H9 (cell line): Measurements from ENCODE around the gene CEP112. TPM values are rescaled to one million over a fixed set of nuclear protein-coding genes. Genes with fewer than 3 reads are reported as not detected.

Source experiments
- DNase-seq: peaks from one replicate; pipeline ENCODE4 v3.0.0-alpha.2; 2017
- H2AFZ ChIP-seq: one replicate; pipeline ENCODE4 v1.6.1; 2013; ENCODE audit warnings: mild to moderate bottlenecking, low read length, control low read depth, moderate library complexity
- H2AK5ac ChIP-seq: 2 replicates; pipeline ENCODE4 v1.6.1; 2013; ENCODE audit warnings: low read length, control low read depth, mixed read lengths; ENCODE audit not compliant: insufficient read length
- H2BK120ac ChIP-seq: one replicate; pipeline ENCODE4 v1.6.1; 2013; ENCODE audit warnings: low read depth, mild to moderate bottlenecking, low read length, control low read depth, inconsistent platforms; ENCODE audit not compliant: poor library complexity, severe bottlenecking
- H2BK12ac ChIP-seq: 2 replicates; pipeline ENCODE4 v1.6.1; 2013; ENCODE audit warnings: low read length, control low read depth, mixed read lengths, low read depth; ENCODE audit not compliant: insufficient read length
- H2BK15ac ChIP-seq: 2 replicates; pipeline ENCODE4 v1.6.1; 2013; ENCODE audit warnings: low read depth, low read length, control low read depth
- H2BK20ac ChIP-seq: one replicate; pipeline ENCODE4 v1.6.1; 2013; ENCODE audit warnings: low read depth, mild to moderate bottlenecking, low read length, control low read depth, inconsistent platforms; ENCODE audit not compliant: poor library complexity, severe bottlenecking
- H2BK5ac ChIP-seq: 2 replicates; pipeline ENCODE4 v1.6.1; 2013; ENCODE audit warnings: low read length, control low read depth, mixed read lengths; ENCODE audit not compliant: insufficient read length
- H3K14ac ChIP-seq: 2 replicates; pipeline ENCODE4 v1.6.1; 2013; ENCODE audit warnings: low read length, control low read depth; ENCODE audit not compliant: insufficient read depth
- H3K18ac ChIP-seq: 2 replicates; pipeline ENCODE4 v1.6.1; 2013; ENCODE audit warnings: low read depth, mild to moderate bottlenecking, mixed read lengths, low read length, control low read depth; ENCODE audit not compliant: insufficient read length
- H3K23ac ChIP-seq: 2 replicates; pipeline ENCODE4 v1.6.1; 2013; ENCODE audit warnings: low read length, control low read depth, mixed read lengths, low read depth; ENCODE audit not compliant: insufficient read length
- H3K23me2 ChIP-seq: 2 replicates; pipeline ENCODE4 v1.6.1; 2013; ENCODE audit warnings: low read depth, mild to moderate bottlenecking, mixed read lengths, low read length, control low read depth; ENCODE audit not compliant: insufficient read length, poor library complexity, severe bottlenecking
- H3K27ac ChIP-seq: 2 replicates; pipeline ENCODE4 v1.5.1; 2013; ENCODE audit warnings: low read length, control low read depth, mixed read lengths, low read depth; ENCODE audit not compliant: insufficient read length
- H3K27me3 ChIP-seq: 2 replicates; pipeline ENCODE4 v1.6.1; 2013; ENCODE audit warnings: low read length, control low read depth, inconsistent platforms; ENCODE audit not compliant: insufficient read depth
- H3K4ac ChIP-seq: 2 replicates; pipeline ENCODE4 v1.6.1; 2013; ENCODE audit warnings: low read depth, mild to moderate bottlenecking, control low read depth, inconsistent platforms, low read length, moderate library complexity
- H3K4me1 ChIP-seq: 2 replicates; pipeline ENCODE4 v1.6.1; 2013; ENCODE audit warnings: low read length, control low read depth, inconsistent platforms; ENCODE audit not compliant: insufficient read depth
- H3K4me2 ChIP-seq: 2 replicates; pipeline ENCODE4 v1.6.1; 2013; ENCODE audit warnings: low read length, control low read depth, mixed read lengths; ENCODE audit not compliant: insufficient read length, insufficient read depth
- H3K56ac ChIP-seq: 2 replicates; pipeline ENCODE4 v1.6.1; 2013; ENCODE audit warnings: low read depth, mild to moderate bottlenecking, mixed read lengths, low read length, control low read depth; ENCODE audit not compliant: insufficient read length
- H3K79me1 ChIP-seq: 2 replicates; pipeline ENCODE4 v1.6.1; 2013; ENCODE audit warnings: low read depth, mild to moderate bottlenecking, moderate library complexity, low read length, control low read depth, inconsistent platforms; ENCODE audit not compliant: insufficient read depth, poor library complexity, severe bottlenecking
- H3K79me2 ChIP-seq: 2 replicates; pipeline ENCODE4 v1.6.1; 2013; ENCODE audit warnings: low read length, control low read depth, inconsistent platforms; ENCODE audit not compliant: insufficient read depth
- H3K9ac ChIP-seq: 2 replicates; pipeline ENCODE4 v1.6.1; 2013; ENCODE audit warnings: low read length, control low read depth, mixed read lengths; ENCODE audit not compliant: insufficient read length; ENCODE audit errors: extremely low read depth
- H3K9me3 ChIP-seq: one replicate; pipeline ENCODE4 v1.6.1; 2013; ENCODE audit warnings: low read depth, low read length, inconsistent platforms; ENCODE audit not compliant: control insufficient read depth
- H3T11ph ChIP-seq: one replicate; pipeline ENCODE4 v1.6.1; 2013; ENCODE audit warnings: mild to moderate bottlenecking, low read length, control low read depth, inconsistent platforms
- H4K20me1 ChIP-seq: one replicate; pipeline ENCODE4 v1.6.1; 2013; ENCODE audit not compliant: control insufficient read depth, insufficient read length, insufficient read depth
- H4K5ac ChIP-seq: 2 replicates; pipeline ENCODE4 v1.6.1; 2013; ENCODE audit warnings: low read depth, mild to moderate bottlenecking, mixed read lengths, low read length, control low read depth; ENCODE audit not compliant: insufficient read length
- H4K8ac ChIP-seq: replicated peaks from 2 replicates; pipeline ENCODE4 v1.6.1; 2013; ENCODE audit warnings: low read length, control low read depth, mixed read lengths, low read depth; ENCODE audit not compliant: insufficient read length
- H4K91ac ChIP-seq: 2 replicates; pipeline ENCODE4 v1.6.1; 2013; ENCODE audit warnings: low read depth, mild to moderate bottlenecking, moderate library complexity, mixed read lengths, low read length, control low read depth; ENCODE audit not compliant: insufficient read length
- H3K27ac Mint-ChIP-seq, 3 experiments: 2 replicates in 2 of 3; 3 replicates in 1 of 3; pipeline ENCODE4 v1.8.0; 2020 to 2021; ENCODE audit warnings: mixed read lengths in 3 of 3, mild to moderate bottlenecking in 1 of 3, moderate library complexity in 1 of 3
- H3K27me3 Mint-ChIP-seq: 2 replicates; pipeline ENCODE4 v1.8.0; 2021; ENCODE audit warnings: low read depth, mild to moderate bottlenecking, moderate library complexity, mixed read lengths
- H3K36me3 Mint-ChIP-seq, 3 experiments: 2 replicates in 2 of 3; 3 replicates in 1 of 3; pipeline ENCODE4 v1.8.0; 2020 to 2021; ENCODE audit warnings: low read depth in 3 of 3, mixed read lengths in 3 of 3; ENCODE audit not compliant: insufficient read depth in 1 of 3
- H3K4me1 Mint-ChIP-seq, 2 experiments: 2 replicates each; pipeline ENCODE4 v1.8.0; 2020; ENCODE audit warnings: mixed read lengths in 2 of 2
- H3K4me3 Mint-ChIP-seq, 2 experiments: 2 replicates in 1 of 2; 3 replicates in 1 of 2; pipeline ENCODE4 v1.8.0; 2020 to 2021; ENCODE audit warnings: mild to moderate bottlenecking in 2 of 2, mixed read lengths in 2 of 2, moderate library complexity in 1 of 2
- H3K9me3 Mint-ChIP-seq, 2 experiments: 2 replicates in 1 of 2; 3 replicates in 1 of 2; pipeline ENCODE4 v1.8.0; 2020; ENCODE audit warnings: mild to moderate bottlenecking in 2 of 2, mixed read lengths in 2 of 2, moderate library complexity in 1 of 2
- CTCF ChIP-seq: fragments of 200-600 bp; sonication (generic); conservative IDR thresholded peaks from 3 replicates; pipeline ENCODE4 v1.8.0; 2021; ENCODE audit warnings: antibody characterized with exemption, mild to moderate bottlenecking
- WGBS: extraction: QIAGEN DNeasy Blood & Tissue Kit; methylation state at CpG from one replicate; pipeline ENCODE4 v1.1.7; 2013; ENCODE audit warnings: missing lambda C conversion rate, low lambda C conversion rate, mixed read lengths; ENCODE audit not compliant: insufficient read length; ENCODE audit errors: extremely low coverage; 5-methylcytosine and 5-hydroxymethylcytosine counted together
- total RNA-seq: library from RNA; stranded (reverse); gene quantifications from 2 replicates; pipeline ENCODE4 v1.2.1, GENCODE V29; 2021

Gene CEP112
- total RNA-seq, 1 experiment from 2014 or later, result 5.4 TPM

GRCh38 chr17:66240630-66241029 is 48.7 kb upstream of the CEP112 start:
- no peaks in the 10 kb centered on the region for H3K9me3 ChIP-seq
- no peaks in the 10 kb centered on the region for H3K79me2 ChIP-seq
- no peaks in the 10 kb centered on the region for H3K4me1 Mint-ChIP-seq
- no peak for DNase-seq
- no peak overlapping the region for H2AFZ ChIP-seq
- H3K4me3 Mint-ChIP-seq, result no peak overlapping the region
- no peaks in the 10 kb centered on the region for H3K36me3 Mint-ChIP-seq
- H3K79me1 ChIP-seq, result no peaks in the 10 kb centered on the region
- no peak overlapping the region for H2BK20ac ChIP-seq
- no peak overlapping the region for H3K56ac ChIP-seq
- H2BK15ac ChIP-seq, result no peak overlapping the region
- H2BK12ac ChIP-seq, result no peak overlapping the region
- no peak overlapping the region for H4K91ac ChIP-seq
- no peaks in the 10 kb centered on the region for H3K23me2 ChIP-seq
- WGBS, result no CpG with 5 or more reads among the region's 3 CpGs
- H3K9ac ChIP-seq, result no peak overlapping the region
- H3K4me2 ChIP-seq, result no peak overlapping the region
- no peak overlapping the region for H3T11ph ChIP-seq
- no peak overlapping the region for H3K4ac ChIP-seq
- no peak overlapping the region for H3K27ac Mint-ChIP-seq
- no peaks in the 10 kb centered on the region for H3K4me1 ChIP-seq
- TF ChIP-seq CTCF, result no peak
- no peak overlapping the region for H4K5ac ChIP-seq
- H4K20me1 ChIP-seq, result no peaks in the 10 kb centered on the region
- no peaks in the 10 kb centered on the region for H3K27me3 ChIP-seq
- no peak overlapping the region for H3K27ac ChIP-seq
- H2BK120ac ChIP-seq, result no peak overlapping the region
- H3K14ac ChIP-seq, result no peak overlapping the region
- no peak overlapping the region for H4K8ac ChIP-seq
- no peak overlapping the region for H3K23ac ChIP-seq
- H2AK5ac ChIP-seq, result no peak overlapping the region
- H3K9me3 Mint-ChIP-seq, result no peaks in the 10 kb centered on the region
- no peak overlapping the region for H3K18ac ChIP-seq
- H3K27me3 Mint-ChIP-seq, result no peaks in the 10 kb centered on the region
- H2BK5ac ChIP-seq, result no peak overlapping the region
